ENCODE data around the gene EDC3.

Gene EDC3

DNA sequence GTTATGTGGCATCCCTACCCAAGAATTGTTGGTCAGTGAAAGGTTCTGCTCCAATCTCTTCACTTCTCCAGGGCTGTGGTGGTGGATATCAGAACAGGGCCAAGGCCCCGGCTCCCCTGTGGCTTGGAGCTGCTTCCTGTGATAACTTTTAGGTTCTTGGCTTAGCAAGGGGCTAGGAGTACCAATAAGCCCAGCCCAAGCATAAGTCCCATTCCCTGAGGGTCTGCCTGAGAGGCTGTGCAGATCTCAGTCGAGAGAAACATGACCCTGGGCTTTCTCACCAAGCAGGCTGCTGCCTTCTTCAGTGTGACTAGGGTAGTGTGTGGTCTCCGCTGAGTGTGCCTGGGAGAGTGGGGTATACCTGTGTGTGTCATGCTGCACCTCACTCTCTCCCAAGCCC lies 73.1 kb downstream of the EDC3 start:
- Histone ChIP-seq H2AFZ (ENCODE audit: low read depth) (no peak overlapping the region), H3K79me2 (ENCODE audit: insufficient read depth, low read depth) (peaks cover 41% of the 10 kb centered on the region), H3K36me3 (ENCODE audit: insufficient read depth) (peaks cover 13% of the 10 kb centered on the region; the same call in 1 of the 2 replicates), H3K27me3 (ENCODE audit: insufficient read depth, low read depth) (no peaks in the 10 kb centered on the region), H3K4me3 (IDR thresholded peaks at IDR 0.05; ENCODE audit: insufficient read depth, low read depth, low read length) (no peak overlapping the region), H3K27ac (no peak overlapping the region), H3K4me2 (no peak overlapping the region), H4K20me1 (ENCODE audit: insufficient read depth) (no peaks in the 10 kb centered on the region), H3K4me1 (ENCODE audit: low read depth, poor library complexity, severe bottlenecking) (peaks cover 49% of the 10 kb centered on the region), H3K9ac (no peak overlapping the region)
- TF ChIP-seq, protein P1, sequence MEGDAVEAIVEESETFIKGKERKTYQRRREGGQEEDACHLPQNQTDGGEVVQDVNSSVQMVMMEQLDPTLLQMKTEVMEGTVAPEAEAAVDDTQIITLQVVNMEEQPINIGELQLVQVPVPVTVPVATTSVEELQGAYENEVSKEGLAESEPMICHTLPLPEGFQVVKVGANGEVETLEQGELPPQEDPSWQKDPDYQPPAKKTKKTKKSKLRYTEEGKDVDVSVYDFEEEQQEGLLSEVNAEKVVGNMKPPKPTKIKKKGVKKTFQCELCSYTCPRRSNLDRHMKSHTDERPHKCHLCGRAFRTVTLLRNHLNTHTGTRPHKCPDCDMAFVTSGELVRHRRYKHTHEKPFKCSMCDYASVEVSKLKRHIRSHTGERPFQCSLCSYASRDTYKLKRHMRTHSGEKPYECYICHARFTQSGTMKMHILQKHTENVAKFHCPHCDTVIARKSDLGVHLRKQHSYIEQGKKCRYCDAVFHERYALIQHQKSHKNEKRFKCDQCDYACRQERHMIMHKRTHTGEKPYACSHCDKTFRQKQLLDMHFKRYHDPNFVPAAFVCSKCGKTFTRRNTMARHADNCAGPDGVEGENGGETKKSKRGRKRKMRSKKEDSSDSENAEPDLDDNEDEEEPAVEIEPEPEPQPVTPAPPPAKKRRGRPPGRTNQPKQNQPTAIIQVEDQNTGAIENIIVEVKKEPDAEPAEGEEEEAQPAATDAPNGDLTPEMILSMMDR (conservative IDR thresholded peaks at IDR 0.05; ENCODE audit: low read depth, low read length): no peak

GRCh38 chr15:74621936-74622335 lies 73.9 kb downstream of the EDC3 start:
- H2AFZ ChIP-seq (ENCODE audit: low read depth): no peak overlapping the region
- TF ChIP-seq, protein P1 (conservative IDR thresholded peaks at IDR 0.05; ENCODE audit: low read depth, low read length): no peak
- no peak overlapping the region for H3K27ac ChIP-seq
- peaks cover 49% of the 10 kb centered on the region for H3K4me1 ChIP-seq (ENCODE audit: low read depth, poor library complexity, severe bottlenecking)
- H3K4me2 ChIP-seq: no peak overlapping the region
- H3K79me2 ChIP-seq (ENCODE audit: insufficient read depth, low read depth): peaks cover 50% of the 10 kb centered on the region
- H3K9ac ChIP-seq: no peak overlapping the region
- H3K27me3 ChIP-seq (ENCODE audit: insufficient read depth, low read depth): no peaks in the 10 kb centered on the region
- H4K20me1 ChIP-seq (ENCODE audit: insufficient read depth): 0 out of 2 replicates have a peak, but pooled peaks cover 2% of the 10 kb centered on the region
- peaks cover 10% of the 10 kb centered on the region; the same call in 1 of the 2 replicates for H3K36me3 ChIP-seq (ENCODE audit: insufficient read depth)
- H3K4me3 ChIP-seq (IDR thresholded peaks at IDR 0.05; ENCODE audit: insufficient read depth, low read depth, low read length): no peak overlapping the region

- Histone ChIP-seq H3K27ac (no peak overlapping the region), H3K4me1 (ENCODE audit: low read depth, poor library complexity, severe bottlenecking) (peaks cover 48% of the 10 kb centered on the region), H3K4me2 (no peak overlapping the region), H4K20me1 (ENCODE audit: insufficient read depth) (0 out of 2 replicates have a peak, but pooled peaks cover 6% of the 10 kb centered on the region), H2AFZ (ENCODE audit: low read depth) (no peak overlapping the region), H3K36me3 (ENCODE audit: insufficient read depth) (peaks cover 10% of the 10 kb centered on the region; the same call in 1 of the 2 replicates), H3K4me3 (IDR thresholded peaks at IDR 0.05; ENCODE audit: insufficient read depth, low read depth, low read length) (no peak overlapping the region), H3K27me3 (ENCODE audit: insufficient read depth, low read depth) (no peaks in the 10 kb centered on the region), H3K9ac (no peak overlapping the region), H3K79me2 (ENCODE audit: insufficient read depth, low read depth) (peaks cover 54% of the 10 kb centered on the region)
- TF ChIP-seq, protein P1 (conservative IDR thresholded peaks at IDR 0.05; ENCODE audit: low read depth, low read length): no peak
These were observed 74.3 kb downstream of the EDC3 start for GRCh38 chr15:74621546-74621920.

GRCh38 chr15:74620636-74621545 lies 74.9 kb downstream of the EDC3 start:
- Histone ChIP-seq H3K4me1 (ENCODE audit: low read depth, poor library complexity, severe bottlenecking) (peaks cover 41% of the 10 kb centered on the region), H3K27me3 (ENCODE audit: insufficient read depth, low read depth) (no peaks in the 10 kb centered on the region), H3K36me3 (ENCODE audit: insufficient read depth) (peaks cover 10% of the 10 kb centered on the region; the same call in 1 of the 2 replicates), H3K27ac (no peak overlapping the region), H3K79me2 (ENCODE audit: insufficient read depth, low read depth) (peaks cover 60% of the 10 kb centered on the region), H3K4me3 (IDR thresholded peaks at IDR 0.05; ENCODE audit: insufficient read depth, low read depth, low read length) (no peak overlapping the region), H3K4me2 (no peak overlapping the region), H2AFZ (ENCODE audit: low read depth) (no peak overlapping the region), H4K20me1 (ENCODE audit: insufficient read depth) (0 out of 2 replicates have a peak, but pooled peaks cover 6% of the 10 kb centered on the region), H3K9ac (no peak overlapping the region)
- TF ChIP-seq, protein P1 (conservative IDR thresholded peaks at IDR 0.05; ENCODE audit: low read depth, low read length): peak; percentile 93

Data from KMS-11 (cell line).